Mucosa of descending colon (tissue), 3 donors: ENCODE data around the gene SMAD7. TPM values are rescaled to one million over a fixed set of nuclear protein-coding genes. Genes with fewer than 3 reads are reported as not detected.

ENCODE experiments used
- ATAC-seq: fragments of 200-7000 bp; cut with Tn5 transposase; one replicate; pipeline ENCODE4 v1.9.1; 2020; ENCODE audit warnings: mild to moderate bottlenecking, moderate library complexity
- DNase-seq, 3 donors: peaks; one replicate each; pipeline ENCODE4 v3.0.0-alpha.2; 2020
- H3K36me3 ChIP-seq: fragments of 200-600 bp; one replicate; pipeline ENCODE4 v1.8.0; 2021; ENCODE audit warnings: low read depth, mild to moderate bottlenecking
- H3K4me1 ChIP-seq: fragments of 200-600 bp; one replicate; pipeline ENCODE4 v1.8.0; 2021; ENCODE audit warnings: low read depth, mild to moderate bottlenecking
- H3K4me3 ChIP-seq: fragments of 200-600 bp; one replicate; pipeline ENCODE4 v1.8.0; 2021; ENCODE audit warnings: mild to moderate bottlenecking
- H3K9me3 ChIP-seq: fragments of 200-600 bp; one replicate; pipeline ENCODE4 v1.8.0; 2021; ENCODE audit warnings: mild to moderate bottlenecking
- intact Hi-C, 2 donors: fragments of 100-400 bp; cut with DNase I in 1 of 2; cut with micrococcal nuclease in 1 of 2; formaldehyde crosslinking; loops; one replicate each; pipeline versions ENCODE4 v1.11.0 to v1.11.1; 2022; cut with DNase I, micrococcal nuclease
- total RNA-seq, 3 donors: library from RNA; stranded (reverse); fragmentation: NEBNext Ultra II Directional in 2 of 3; extraction: Animal tissue kit (Norgen Biotek cat#: 25700) in 2 of 3; gene quantifications; one replicate each; pipeline versions ENCODE4 v1.2.1 to v1.2.4, GENCODE V29; 2021 to 2023
- TF ChIP-seq, protein P1 (sequence below): fragments of 200-600 bp; IDR thresholded peaks from one replicate; pipeline ENCODE4 v1.8.0; 2022; ENCODE audit warnings: antibody characterized with exemption, mild to moderate bottlenecking
- donor health status: DM: no; HTN: no; CAD: no; lungs with moderate emphysema.
- donor health status: DM: no; HTN: no; CAD: no.
- donor health status: DM: no; HTN: yes; CAD: no.

The SMAD7 gene
- total RNA-seq, 3 donors from 2014 or later, result 22.3 to 67.4 (median 33.1) TPM

DNA sequence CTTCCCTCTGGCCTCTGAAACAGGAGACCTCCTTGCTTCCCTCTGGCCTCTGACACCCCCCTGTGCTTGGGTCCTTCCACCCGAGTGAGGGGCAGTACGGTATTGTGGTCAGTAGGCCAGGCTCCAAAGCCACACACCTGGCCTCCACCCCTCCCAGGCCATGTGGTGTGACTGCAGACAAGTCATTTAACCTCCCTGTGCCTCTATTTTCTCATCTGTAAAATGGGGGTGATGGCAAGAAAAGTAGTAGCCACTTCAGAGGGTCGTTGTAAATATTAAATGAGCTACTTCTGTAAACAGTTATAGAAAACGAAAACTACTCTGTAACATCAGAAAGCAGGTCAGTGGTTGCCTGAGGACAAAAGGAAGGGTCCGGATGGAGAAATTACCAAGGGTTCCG is 74.2 kb downstream of the SMAD7 start:
- Histone ChIP-seq H3K4me3 (no peak overlapping the region), H3K9me3 (no peaks in the 10 kb centered on the region), H3K4me1 (no peaks in the 10 kb centered on the region), H3K36me3 (no peaks in the 10 kb centered on the region)
- DNase-seq (peak in 1 of 3 donors; percentile 3), ATAC-seq (no peak)
- TF ChIP-seq, protein P1, sequence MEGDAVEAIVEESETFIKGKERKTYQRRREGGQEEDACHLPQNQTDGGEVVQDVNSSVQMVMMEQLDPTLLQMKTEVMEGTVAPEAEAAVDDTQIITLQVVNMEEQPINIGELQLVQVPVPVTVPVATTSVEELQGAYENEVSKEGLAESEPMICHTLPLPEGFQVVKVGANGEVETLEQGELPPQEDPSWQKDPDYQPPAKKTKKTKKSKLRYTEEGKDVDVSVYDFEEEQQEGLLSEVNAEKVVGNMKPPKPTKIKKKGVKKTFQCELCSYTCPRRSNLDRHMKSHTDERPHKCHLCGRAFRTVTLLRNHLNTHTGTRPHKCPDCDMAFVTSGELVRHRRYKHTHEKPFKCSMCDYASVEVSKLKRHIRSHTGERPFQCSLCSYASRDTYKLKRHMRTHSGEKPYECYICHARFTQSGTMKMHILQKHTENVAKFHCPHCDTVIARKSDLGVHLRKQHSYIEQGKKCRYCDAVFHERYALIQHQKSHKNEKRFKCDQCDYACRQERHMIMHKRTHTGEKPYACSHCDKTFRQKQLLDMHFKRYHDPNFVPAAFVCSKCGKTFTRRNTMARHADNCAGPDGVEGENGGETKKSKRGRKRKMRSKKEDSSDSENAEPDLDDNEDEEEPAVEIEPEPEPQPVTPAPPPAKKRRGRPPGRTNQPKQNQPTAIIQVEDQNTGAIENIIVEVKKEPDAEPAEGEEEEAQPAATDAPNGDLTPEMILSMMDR, result no peak
- intact Hi-C loops, result no loop called here

DNA sequence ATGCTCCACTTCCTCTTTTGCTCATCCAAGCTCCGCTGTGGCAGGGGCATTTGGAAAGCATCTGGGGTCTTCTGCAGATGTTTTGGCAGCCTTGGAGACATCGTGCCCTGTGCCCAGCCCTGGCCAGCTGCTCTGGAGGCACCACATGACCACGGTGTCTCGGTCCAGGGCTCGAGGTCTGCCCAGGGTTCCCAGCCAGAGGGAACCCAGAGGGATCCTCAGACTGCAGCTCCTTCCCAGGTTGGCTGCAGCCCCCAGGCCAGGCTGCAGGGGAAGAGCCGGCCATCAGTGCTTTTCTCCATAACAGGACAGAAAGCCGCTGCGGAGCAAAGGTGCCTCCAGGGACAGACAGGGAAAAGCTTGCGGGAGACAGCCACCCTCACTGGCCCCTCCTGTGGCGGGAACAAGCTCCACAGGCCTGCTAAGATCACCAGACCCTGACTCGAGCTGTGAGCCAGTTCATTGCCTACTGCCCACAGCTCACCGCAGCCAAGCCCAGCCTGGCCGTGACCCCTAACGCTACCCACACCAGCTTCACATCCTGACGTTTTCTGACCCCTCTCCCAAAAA is 74.7 kb downstream of the SMAD7 start:
- DNase-seq (peak in 1 of 3 donors; percentile 11), ATAC-seq (no peak)
- Histone ChIP-seq H3K36me3 (no peaks in the 10 kb centered on the region), H3K4me1 (no peaks in the 10 kb centered on the region), H3K9me3 (no peaks in the 10 kb centered on the region), H3K4me3 (no peak overlapping the region)
- TF ChIP-seq, protein P1, result no peak
- intact Hi-C loops, result no loop called here

DNA sequence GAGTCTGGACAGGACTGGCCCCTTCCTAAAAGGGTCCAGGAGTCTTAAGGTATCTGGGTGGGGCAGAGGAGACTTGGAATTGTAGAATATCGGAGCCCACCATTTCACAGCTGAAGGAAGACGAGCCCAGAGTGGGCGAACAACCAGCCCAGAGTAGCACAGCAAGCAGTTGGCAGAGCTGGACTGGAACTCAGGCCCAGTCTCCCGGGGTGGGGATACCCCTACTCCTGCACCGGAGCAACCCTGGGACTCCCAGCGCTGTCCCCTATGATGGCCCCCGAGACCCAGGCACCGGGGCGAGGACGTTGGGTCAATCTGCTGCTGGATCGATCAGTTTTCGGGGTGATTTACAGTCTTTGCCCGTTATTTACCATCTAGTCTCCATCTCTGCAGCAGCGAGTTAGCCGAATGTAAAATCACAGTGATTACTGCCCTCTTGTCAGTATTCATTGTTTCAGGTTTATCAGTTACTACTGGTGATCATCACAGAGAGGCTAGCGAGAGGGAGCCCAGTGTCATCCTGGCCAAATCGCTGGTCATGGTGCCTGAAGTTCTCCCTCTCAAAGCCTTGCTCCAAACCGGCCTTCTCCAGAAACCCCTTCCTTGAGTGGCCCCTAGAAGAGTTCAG is 75.3 kb downstream of the SMAD7 start:
- ATAC-seq, result no peak
- H3K4me3 ChIP-seq, result no peak overlapping the region

DNA sequence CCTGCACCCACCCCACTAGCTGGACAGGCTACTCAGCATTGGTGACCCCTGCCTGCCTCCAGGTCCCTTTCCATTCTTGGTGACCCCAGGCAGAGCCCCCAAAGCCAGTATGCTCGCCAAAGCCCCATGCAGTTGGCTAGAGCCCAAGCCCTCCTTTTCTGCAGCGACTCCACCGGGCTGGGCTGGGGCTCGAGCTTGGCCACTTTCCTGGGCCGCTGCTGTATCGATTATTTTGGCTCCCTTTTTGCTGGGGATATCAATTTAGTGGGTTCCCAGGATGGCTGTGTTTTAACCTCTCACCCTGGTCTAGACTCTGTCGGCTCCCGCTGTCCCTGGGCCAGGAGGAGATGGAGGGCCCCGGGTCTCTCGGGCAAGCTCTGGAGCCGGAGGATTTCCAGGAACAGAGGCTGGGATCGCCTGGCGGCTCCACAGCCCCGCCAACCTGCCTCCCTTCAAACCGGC is 76.0 kb downstream of the SMAD7 start:
- ATAC-seq (no peak), DNase-seq (peak in 1 of 3 donors; percentile 13)
- intact Hi-C loops, result no loop called here
- no peak overlapping the region for H3K4me3 ChIP-seq
- H3K9me3 ChIP-seq, result no peaks in the 10 kb centered on the region
- H3K4me1 ChIP-seq, result no peaks in the 10 kb centered on the region
- TF ChIP-seq, protein P1, result no peak
- no peaks in the 10 kb centered on the region for H3K36me3 ChIP-seq

More for the DNA sequence above, 75.3 kb downstream of the SMAD7 start:
- intact Hi-C loops, result no loop called here
- TF ChIP-seq, protein P1, result no peak
- Histone ChIP-seq H3K36me3 (no peaks in the 10 kb centered on the region), H3K4me1 (no peaks in the 10 kb centered on the region), H3K9me3 (no peaks in the 10 kb centered on the region)
- DNase-seq, result peak in 1 of 3 donors; percentile 20

DNA sequence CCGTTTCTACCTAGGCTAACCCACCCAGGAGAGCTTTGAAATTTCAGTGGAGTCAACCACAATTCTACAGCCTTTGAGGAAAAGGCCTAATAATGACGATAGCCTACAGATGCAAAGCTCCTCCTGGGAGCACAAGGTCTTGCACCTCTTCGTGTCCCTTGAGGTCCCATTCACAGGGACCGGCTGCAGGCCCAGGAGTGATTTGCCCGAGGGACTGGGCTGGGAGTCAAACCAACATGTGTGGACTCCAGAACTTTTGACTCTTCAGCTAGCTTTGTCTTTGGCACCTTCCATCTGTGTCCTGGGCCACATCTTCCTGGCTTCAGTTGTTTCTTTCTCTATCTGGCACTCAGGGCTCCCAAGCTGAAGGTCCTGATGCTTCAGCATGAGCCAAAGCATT is 76.5 kb downstream of the SMAD7 start:
- Histone ChIP-seq H3K9me3 (no peaks in the 10 kb centered on the region), H3K4me3 (no peak overlapping the region), H3K4me1 (no peaks in the 10 kb centered on the region), H3K36me3 (no peaks in the 10 kb centered on the region)
- DNase-seq (no peak), ATAC-seq (no peak)
- intact Hi-C loops, result no loop called here
- TF ChIP-seq, protein P1, result no peak
